Chondrocyte (in vitro differentiated cells): Measurements from ENCODE around the gene FGF19. TPM values are rescaled to one million over a fixed set of nuclear protein-coding genes. Genes with fewer than 3 reads are reported as not detected.

Source experiments
- DNase-seq: peaks from one replicate; pipeline ENCODE4 v3.0.0; 2021; ENCODE audit warnings: mixed read lengths, low spot score
- H3K27ac Mint-ChIP-seq: one replicate; pipeline ENCODE4 v1.8.0; 2021; ENCODE audit warnings: mild to moderate bottlenecking, moderate library complexity, mixed read lengths; ENCODE audit not compliant: unreplicated experiment
- H3K27me3 Mint-ChIP-seq: 2 replicates; pipeline ENCODE4 v1.8.0; 2021; ENCODE audit warnings: low read depth, mixed read lengths
- H3K36me3 Mint-ChIP-seq: 2 replicates; pipeline ENCODE4 v1.8.0; 2021; ENCODE audit warnings: low read depth, mixed read lengths
- H3K4me1 Mint-ChIP-seq: 2 replicates; pipeline ENCODE4 v1.8.0; 2021; ENCODE audit warnings: low read depth, mild to moderate bottlenecking, mixed read lengths
- H3K4me3 Mint-ChIP-seq: one replicate; pipeline ENCODE4 v1.8.0; 2021; ENCODE audit warnings: mild to moderate bottlenecking, moderate library complexity, mixed read lengths; ENCODE audit not compliant: unreplicated experiment
- H3K9me3 Mint-ChIP-seq: 2 replicates; pipeline ENCODE4 v1.8.0; 2021; ENCODE audit warnings: low read depth, mixed read lengths
- total RNA-seq: library from RNA; stranded (reverse); gene quantifications from 3 replicates; pipeline ENCODE4 v1.2.1, GENCODE V29; 2021
- TF ChIP-seq, protein P1 (sequence below): fragments of 200-600 bp; sonication (generic); IDR thresholded peaks from 2 replicates; pipeline ENCODE4 v1.5.0; 2021; ENCODE audit warnings: antibody characterized with exemption, mild to moderate bottlenecking, moderate library complexity

The FGF19 gene
- total RNA-seq, 1 donor from 2014 or later = not detected

- Mint-ChIP-seq H3K27me3 (peaks cover 27% of the 10 kb centered on the region), H3K4me3 (no peak overlapping the region), H3K9me3 (no peaks in the 10 kb centered on the region), H3K36me3 (no peaks in the 10 kb centered on the region), H3K27ac (no peak overlapping the region), H3K4me1 (peaks cover 2% of the 10 kb centered on the region)
- TF ChIP-seq, protein P1, sequence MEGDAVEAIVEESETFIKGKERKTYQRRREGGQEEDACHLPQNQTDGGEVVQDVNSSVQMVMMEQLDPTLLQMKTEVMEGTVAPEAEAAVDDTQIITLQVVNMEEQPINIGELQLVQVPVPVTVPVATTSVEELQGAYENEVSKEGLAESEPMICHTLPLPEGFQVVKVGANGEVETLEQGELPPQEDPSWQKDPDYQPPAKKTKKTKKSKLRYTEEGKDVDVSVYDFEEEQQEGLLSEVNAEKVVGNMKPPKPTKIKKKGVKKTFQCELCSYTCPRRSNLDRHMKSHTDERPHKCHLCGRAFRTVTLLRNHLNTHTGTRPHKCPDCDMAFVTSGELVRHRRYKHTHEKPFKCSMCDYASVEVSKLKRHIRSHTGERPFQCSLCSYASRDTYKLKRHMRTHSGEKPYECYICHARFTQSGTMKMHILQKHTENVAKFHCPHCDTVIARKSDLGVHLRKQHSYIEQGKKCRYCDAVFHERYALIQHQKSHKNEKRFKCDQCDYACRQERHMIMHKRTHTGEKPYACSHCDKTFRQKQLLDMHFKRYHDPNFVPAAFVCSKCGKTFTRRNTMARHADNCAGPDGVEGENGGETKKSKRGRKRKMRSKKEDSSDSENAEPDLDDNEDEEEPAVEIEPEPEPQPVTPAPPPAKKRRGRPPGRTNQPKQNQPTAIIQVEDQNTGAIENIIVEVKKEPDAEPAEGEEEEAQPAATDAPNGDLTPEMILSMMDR = no peak
- no peak for DNase-seq
Observed at GRCh38 chr11:69715446-69715845, 11.6 kb upstream of the FGF19 start.

- Mint-ChIP-seq H3K9me3 (no peaks in the 10 kb centered on the region), H3K27me3 (peaks cover 15% of the 10 kb centered on the region), H3K27ac (no peak overlapping the region), H3K4me1 (no peaks in the 10 kb centered on the region), H3K36me3 (no peaks in the 10 kb centered on the region), H3K4me3 (no peak overlapping the region)
- DNase-seq = no peak
- TF ChIP-seq, protein P1 = no peak
Observed at GRCh38 chr11:69711822-69712801, 8.3 kb upstream of the FGF19 start.

- peaks cover 3% of the 10 kb centered on the region for H3K4me1 Mint-ChIP-seq
- H3K27me3 Mint-ChIP-seq = peaks cover 28% of the 10 kb centered on the region
- H3K9me3 Mint-ChIP-seq = no peaks in the 10 kb centered on the region
- no peak overlapping the region for H3K27ac Mint-ChIP-seq
- H3K36me3 Mint-ChIP-seq = no peaks in the 10 kb centered on the region
- no peak for DNase-seq
- TF ChIP-seq, protein P1 = no peak
- H3K4me3 Mint-ChIP-seq = no peak overlapping the region
Observed at GRCh38 chr11:69708736-69709401, 5.0 kb upstream of the FGF19 start.

DNA sequence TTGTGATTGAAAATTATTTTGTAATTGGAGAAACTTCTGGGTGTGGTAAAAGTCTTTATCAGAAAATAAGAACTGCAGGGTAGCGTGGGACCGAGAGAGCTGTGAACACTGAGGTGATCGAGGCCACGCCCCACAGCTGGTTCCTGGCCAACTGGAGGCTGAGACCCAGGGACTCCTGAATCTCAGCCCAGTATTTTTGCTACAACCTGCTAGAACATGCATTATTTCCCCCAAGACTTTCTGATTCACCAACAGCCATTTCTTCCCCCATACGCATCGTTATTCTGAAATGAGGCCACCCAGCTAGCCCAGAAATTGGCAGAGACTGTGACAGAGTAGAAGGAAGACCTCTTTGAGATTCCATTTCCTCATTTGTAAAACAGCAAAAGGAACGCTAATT is 3.4 kb upstream of the FGF19 start:
- H3K27me3 Mint-ChIP-seq = peaks cover 31% of the 10 kb centered on the region
- H3K36me3 Mint-ChIP-seq = no peaks in the 10 kb centered on the region
- peaks cover 5% of the 10 kb centered on the region for H3K4me1 Mint-ChIP-seq
- no peak for DNase-seq
- TF ChIP-seq, protein P1 = no peak
- no peak overlapping the region for H3K4me3 Mint-ChIP-seq
- no peaks in the 10 kb centered on the region for H3K9me3 Mint-ChIP-seq
- H3K27ac Mint-ChIP-seq = no peak overlapping the region
